ENCODE data around the gene EFCC1.

The EFCC1 gene

GRCh38 chr3:129082026-129082425 lies 80.9 kb downstream of the EFCC1 start:
- TF ChIP-seq CSRNP3 (CRISPR knock-in tag; IDR thresholded peaks at IDR 0.05): no peak
- TF ChIP-seq ARNTL (CRISPR knock-in tag; IDR thresholded peaks at IDR 0.05; ENCODE audit: borderline replicate concordance, low read depth): no peak
- TF ChIP-seq PATZ1 (CRISPR knock-in tag; IDR thresholded peaks at IDR 0.05; ENCODE audit: borderline replicate concordance): no peak
- no peak for TF ChIP-seq OSR1 (CRISPR knock-in tag; IDR thresholded peaks at IDR 0.05)
- no peak for TF ChIP-seq ZNF565 (CRISPR knock-in tag; conservative IDR thresholded peaks at IDR 0.05; ENCODE audit: low read depth)
- no peak for TF ChIP-seq TOX (CRISPR knock-in tag; IDR thresholded peaks at IDR 0.05; ENCODE audit: borderline replicate concordance)
- TF ChIP-seq ZFP3 (CRISPR knock-in tag; IDR thresholded peaks at IDR 0.05): no peak
- no peak for TF ChIP-seq ISL1 (CRISPR knock-in tag; IDR thresholded peaks at IDR 0.05)
- TF ChIP-seq ESRRG (CRISPR knock-in tag; IDR thresholded peaks at IDR 0.05): no peak
- TF ChIP-seq GLIS3 (CRISPR knock-in tag; IDR thresholded peaks at IDR 0.05): no peak
- TF ChIP-seq PPARA (CRISPR knock-in tag; IDR thresholded peaks at IDR 0.05; ENCODE audit: borderline replicate concordance): no peak
- no peak for TF ChIP-seq CSDC2 (CRISPR knock-in tag; IDR thresholded peaks at IDR 0.05)
- TF ChIP-seq CREB5 (CRISPR knock-in tag; IDR thresholded peaks at IDR 0.05; ENCODE audit: low read depth): no peak
- TF ChIP-seq RARB (CRISPR knock-in tag; IDR thresholded peaks at IDR 0.05): no peak
- no peak for TF ChIP-seq TSHZ2 (CRISPR knock-in tag; IDR thresholded peaks at IDR 0.05)
- no peak for TF ChIP-seq ZFP30 (CRISPR knock-in tag; IDR thresholded peaks at IDR 0.05)
- ATAC-seq: no peak

GRCh38 chr3:129084501-129084900 lies 83.4 kb downstream of the EFCC1 start:
- ATAC-seq: no peak
- no peak for TF ChIP-seq ZNF565 (CRISPR knock-in tag; conservative IDR thresholded peaks at IDR 0.05; ENCODE audit: low read depth)

GRCh38 chr3:129085165-129085715 lies 84.1 kb downstream of the EFCC1 start:
- no peak for TF ChIP-seq OSR1 (CRISPR knock-in tag; IDR thresholded peaks at IDR 0.05)
- no peak for TF ChIP-seq ARNTL (CRISPR knock-in tag; IDR thresholded peaks at IDR 0.05; ENCODE audit: borderline replicate concordance, low read depth)
- no peak for TF ChIP-seq ZNF565 (CRISPR knock-in tag; conservative IDR thresholded peaks at IDR 0.05; ENCODE audit: low read depth)
- no peak for TF ChIP-seq CSRNP3 (CRISPR knock-in tag; IDR thresholded peaks at IDR 0.05)
- TF ChIP-seq ZNF8 (CRISPR knock-in tag; IDR thresholded peaks at IDR 0.05): no peak
- no peak for TF ChIP-seq RARB (CRISPR knock-in tag; IDR thresholded peaks at IDR 0.05)
- TF ChIP-seq TSHZ2 (CRISPR knock-in tag; IDR thresholded peaks at IDR 0.05): no peak
- TF ChIP-seq ZC3H10 (CRISPR knock-in tag; IDR thresholded peaks at IDR 0.05): no peak
- TF ChIP-seq TOX (CRISPR knock-in tag; IDR thresholded peaks at IDR 0.05; ENCODE audit: borderline replicate concordance): no peak
- no peak for ATAC-seq

All from SK-N-SH treated with all-trans-retinoic acid at 6 μM for 48 hours (cell line).